SK-N-SH (cell line): Measurements from ENCODE around the gene MCUB. TPM values are rescaled to one million over a fixed set of nuclear protein-coding genes. Genes with fewer than 3 reads are reported as not detected.

Source experiments
- CTCF ChIA-PET: fragments of 300-600, 350-600 bp; formaldehyde crosslinking; extraction: SDS; loops from one replicate; lab custom pipeline; 2021; lab: Yijun Ruan, JAX
- POLR2A ChIA-PET: fragments of 350-600 bp; sonication (Branson Sonifier 250); formaldehyde crosslinking; extraction: SDS; loops from one replicate; lab custom pipeline; 2020; ENCODE audit warnings: antibody characterized with exemption, inconsistent platforms; lab: Yijun Ruan, JAX
- DNase-seq: peaks from one replicate; pipeline ENCODE4 v3.0.0; 2012
- H2AFZ ChIP-seq: fragments of 200-600 bp; sonication (generic); 2 replicates; pipeline ENCODE4 v1.8.1; 2016; ENCODE audit warnings: antibody characterized with exemption, mild to moderate bottlenecking, low read depth
- H3F3A ChIP-seq: fragments of 200-600 bp; sonication (generic); replicated peaks from 2 replicates; pipeline ENCODE3; 2016; ENCODE audit warnings: antibody characterized with exemption, mild to moderate bottlenecking; ENCODE audit not compliant: insufficient read depth
- H3K27ac ChIP-seq, 2 experiments: fragments of 200-500 bp in 1 of 2; fragments of 200-600 bp in 1 of 2; sonication (Bioruptor generic) in 1 of 2; sonication (generic), shearing (Covaris generic) in 1 of 2; 2 replicates each; pipeline versions ENCODE4 v1.5.1 to v1.6.1; 2014 to 2016; ENCODE audit warnings: low read depth in 2 of 2, inconsistent platforms in 1 of 2, low read length in 1 of 2, mild to moderate bottlenecking in 1 of 2, mixed read lengths in 1 of 2
- H3K27me3 ChIP-seq: fragments of 200-600 bp; sonication (generic), shearing (Covaris generic); 2 replicates; pipeline ENCODE4 v1.6.1; 2016; ENCODE audit warnings: mixed run types; ENCODE audit not compliant: insufficient read depth
- H3K36me3 ChIP-seq, 2 experiments: fragments of 200-500 bp in 1 of 2; fragments of 200-600 bp in 1 of 2; sonication (Bioruptor generic) in 1 of 2; sonication (generic) in 1 of 2; replicated peaks in 1 of 2; 2 replicates each; pipeline versions ENCODE3 to v1.5.1; 2014 to 2016; ENCODE audit warnings: low read length in 1 of 2, mild to moderate bottlenecking in 1 of 2; ENCODE audit not compliant: insufficient read depth in 2 of 2, control insufficient read depth in 1 of 2
- H3K4me1 ChIP-seq, 2 experiments: fragments of 200-500 bp in 1 of 2; fragments of 200-600 bp in 1 of 2; sonication (Bioruptor generic) in 1 of 2; sonication (generic), shearing (Covaris generic) in 1 of 2; 2 replicates each; pipeline versions ENCODE4 v1.5.1 to v1.6.1; 2014 to 2016; ENCODE audit warnings: low read depth in 1 of 2, low read length in 1 of 2, mixed run types in 1 of 2; ENCODE audit not compliant: insufficient read depth in 2 of 2, control insufficient read depth in 1 of 2
- H3K4me2 ChIP-seq: fragments of 200-600 bp; sonication (generic), shearing (Covaris generic); 2 replicates; pipeline ENCODE4 v1.6.1; 2017; ENCODE audit warnings: mixed run types
- H3K4me3 ChIP-seq, 2 experiments: fragments of 200-500 bp in 1 of 2; fragments of 200-600 bp in 1 of 2; sonication (Bioruptor generic) in 1 of 2; sonication (generic), shearing (Covaris generic) in 1 of 2; 2 replicates each; pipeline versions ENCODE4 v1.5.1 to v1.8.1; 2014 to 2016; ENCODE audit warnings: low read depth in 2 of 2, inconsistent platforms in 1 of 2, low read length in 1 of 2, mild to moderate bottlenecking in 1 of 2, mixed read lengths in 1 of 2, moderate library complexity in 1 of 2
- H3K79me2 ChIP-seq: fragments of 200-600 bp; sonication (generic); 2 replicates; pipeline ENCODE4 v1.8.1; 2017; ENCODE audit warnings: mild to moderate bottlenecking; ENCODE audit not compliant: insufficient read depth
- H3K9ac ChIP-seq: fragments of 200-600 bp; sonication (generic); 2 replicates; pipeline ENCODE4 v1.6.1; 2017; ENCODE audit warnings: mixed run types
- H3K9me2 ChIP-seq: fragments of 200-600 bp; sonication (generic); 2 replicates; pipeline ENCODE4 v1.6.1; 2017; ENCODE audit warnings: mixed run types
- H3K9me3 ChIP-seq: fragments of 200-600 bp; sonication (generic); 2 replicates; pipeline ENCODE4 v1.6.1; 2017; ENCODE audit warnings: mixed run types, mild to moderate bottlenecking, moderate library complexity
- H4K20me1 ChIP-seq: fragments of 200-600 bp; sonication (generic); 2 replicates; pipeline ENCODE4 v1.6.1; 2017; ENCODE audit warnings: mild to moderate bottlenecking, mixed run types; ENCODE audit not compliant: insufficient read depth
- CTCF ChIP-seq: fragments of 200-600 bp; sonication (generic); IDR thresholded peaks from 2 replicates; pipeline ENCODE4 v1.6.1; 2017; ENCODE audit warnings: antibody characterized with exemption, mild to moderate bottlenecking, moderate library complexity
- ELF1 ChIP-seq: IDR thresholded peaks from 2 replicates; pipeline ENCODE4 v1.4.0; 2012
- EP300 ChIP-seq, 2 experiments: IDR thresholded peaks; 2 replicates each; pipeline versions ENCODE4 v1.4.0 to v1.6.1; 2012; ENCODE audit warnings: borderline replicate concordance in 1 of 2, low read depth in 1 of 2, low read length in 1 of 2
- FOSL2 ChIP-seq: IDR thresholded peaks from 2 replicates; pipeline ENCODE4 v1.4.0; 2012; ENCODE audit warnings: low read depth, mild to moderate bottlenecking, moderate library complexity, borderline replicate concordance
- FOXJ3 ChIP-seq: sonication (generic); formaldehyde crosslinking; IDR thresholded peaks from 2 replicates; pipeline ENCODE4 v1.5.1; 2020; ENCODE audit warnings: mild to moderate bottlenecking, missing genetic modification reagents
- FOXM1 ChIP-seq: IDR thresholded peaks from 2 replicates; pipeline ENCODE4 v1.4.0; 2012; ENCODE audit warnings: low read depth, mild to moderate bottlenecking
- GABPA ChIP-seq: IDR thresholded peaks from 2 replicates; pipeline ENCODE4 v1.4.0; 2012; ENCODE audit warnings: low read depth, mild to moderate bottlenecking
- IRF3 ChIP-seq: fragments of 150-350 bp; IDR thresholded peaks from 2 replicates; pipeline ENCODE4 v1.6.1; 2016; ENCODE audit warnings: mild to moderate bottlenecking, low read depth, low read length
- MAX ChIP-seq: IDR thresholded peaks from 2 replicates; pipeline ENCODE4 v1.4.0; 2012; ENCODE audit warnings: low read depth
- MEF2A ChIP-seq: IDR thresholded peaks from 2 replicates; pipeline ENCODE4 v1.4.0; 2012; ENCODE audit warnings: low read depth, borderline replicate concordance
- POLR2AphosphoS5 ChIP-seq: IDR thresholded peaks from 2 replicates; pipeline ENCODE4 v1.6.1; 2012; ENCODE audit warnings: low read depth, low read length
- RAD21 ChIP-seq: IDR thresholded peaks from 2 replicates; pipeline ENCODE4 v1.6.1; 2012; ENCODE audit warnings: mild to moderate bottlenecking, low read length
- RCOR1 ChIP-seq: fragments of 150-350 bp; IDR thresholded peaks from 2 replicates; pipeline ENCODE4 v1.6.1; 2017; ENCODE audit warnings: antibody characterized with exemption, low read length
- RFX5 ChIP-seq: IDR thresholded peaks from 2 replicates; pipeline ENCODE4 v1.6.1; 2012; ENCODE audit warnings: mild to moderate bottlenecking, improper control_type of control experiment, low read length
- TAF1 ChIP-seq: IDR thresholded peaks from 2 replicates; pipeline ENCODE4 v1.6.1; 2012; ENCODE audit warnings: low read depth, mild to moderate bottlenecking, low read length, moderate library complexity, borderline replicate concordance
- TCF12 ChIP-seq: IDR thresholded peaks from 2 replicates; pipeline ENCODE4 v1.4.0; 2012
- TEAD4 ChIP-seq: IDR thresholded peaks from 2 replicates; pipeline ENCODE4 v1.4.0; 2012; ENCODE audit warnings: mild to moderate bottlenecking, borderline replicate concordance; ENCODE audit not compliant: insufficient read depth
- USF2 ChIP-seq: fragments of 150-350 bp; IDR thresholded peaks from 2 replicates; pipeline ENCODE4 v1.6.1; 2017; ENCODE audit warnings: antibody characterized with exemption, low read length, low read depth, borderline replicate concordance
- WGBS: methylation state at CpG from one replicate; pipeline ENCODE4 v1.1.6; 2017; ENCODE audit warnings: low lambda C conversion rate; 5-methylcytosine and 5-hydroxymethylcytosine counted together
- polyA plus RNA-seq, 3 experiments: library from polyadenylated mRNA; depleted of rRNA; stranded (reverse); fragments of >200 nt; gene quantifications; 2 replicates each; pipeline ENCODE4 v1.2.3, GENCODE V29; 2012

The MCUB gene
- polyA plus RNA-seq, 1 of the 3 experiments (the other 2 are of a cell fraction): 39.3 TPM

- TF ChIP-seq EP300 (IDR thresholded peaks at IDR 0.05; ENCODE audit: borderline replicate concordance in 1 of 2, low read depth in 1 of 2, low read length in 1 of 2) (no peak), IRF3 (no peak), TEAD4 (no peak), ELF1 (no peak), POLR2AphosphoS5 (no peak), RFX5 (no peak)
These were observed 89.0 kb downstream of the MCUB start (continued) for GRCh38 chr4:109648997-109649575.

- Histone ChIP-seq H4K20me1 (no peaks in the 10 kb centered on the region), H3K4me3 (no peak overlapping the region), H3F3A (no peaks in the 10 kb centered on the region), H3K9me2 (no peaks in the 10 kb centered on the region), H3K36me3 (no peaks in the 10 kb centered on the region), H3K9ac (no peak overlapping the region), H3K27me3 (no peaks in the 10 kb centered on the region), H2AFZ (no peak overlapping the region), H3K9me3 (no peaks in the 10 kb centered on the region; the same call in 1 of the 2 replicates), H3K27ac (no peak overlapping the region), H3K79me2 (no peaks in the 10 kb centered on the region), H3K4me2 (no peak overlapping the region), H3K4me1 (no peaks in the 10 kb centered on the region)
- ChIA-PET POLR2A (no interaction called here), CTCF (interaction anchor here (0.6 kb wide), 1 partner anchor 14 kb away, joined by 3 read pairs; no protein-coding TSS in a partner anchor)
- no peak for TF ChIP-seq TCF12
- TF ChIP-seq RCOR1: no peak
- TF ChIP-seq FOSL2: no peak
- TF ChIP-seq USF2: no peak
- no peak for TF ChIP-seq RAD21
- no peak for TF ChIP-seq FOXJ3 (CRISPR knock-in tag)
- no peak for TF ChIP-seq MAX
- no peak for TF ChIP-seq TAF1
- no peak for DNase-seq
- WGBS: 89% methylated on average over 1 of the region's 1 CpG
These were observed 89.8 kb downstream of the MCUB start for GRCh38 chr4:109649872-109650271.

- no peaks in the 10 kb centered on the region for H3K36me3 ChIP-seq
- no peak overlapping the region for H3K4me3 ChIP-seq
- no peak for TF ChIP-seq IRF3
- no peak for TF ChIP-seq ELF1
- no peak for TF ChIP-seq TEAD4
- TF ChIP-seq CTCF: no peak
- no peak for TF ChIP-seq MEF2A
- no peak for TF ChIP-seq FOXM1
- no peak for TF ChIP-seq FOSL2
- no peak for TF ChIP-seq GABPA
- TF ChIP-seq, all 33 proteins: peak for 0
- no peak overlapping the region for H3K9ac ChIP-seq
- ChIA-PET POLR2A (no interaction called here), CTCF (interaction anchor here (1.5 kb wide), 1 partner anchor 30 kb away, joined by 3 read pairs; no protein-coding TSS in a partner anchor)
- no peak overlapping the region for H3K4me2 ChIP-seq
- no peak overlapping the region for H2AFZ ChIP-seq
- no peaks in the 10 kb centered on the region for H3K9me2 ChIP-seq
- no peak overlapping the region for H3K27ac ChIP-seq
- H4K20me1 ChIP-seq: no peaks in the 10 kb centered on the region
- no peaks in the 10 kb centered on the region for H3K79me2 ChIP-seq
- H3F3A ChIP-seq: no peaks in the 10 kb centered on the region
- no peaks in the 10 kb centered on the region for H3K27me3 ChIP-seq
- 61% methylated on average over 6 of the region's 6 CpGs for WGBS
- no peaks in the 10 kb centered on the region for H3K9me3 ChIP-seq
- no peak for DNase-seq
- no peaks in the 10 kb centered on the region for H3K4me1 ChIP-seq
These were observed 95.3 kb downstream of the MCUB start for GRCh38 chr4:109655396-109655795.
